GM18909 (cell line): ENCODE measurements around the gene EXOSC10.
"Not testable (repeated sequence)": the region's sequence is repeated elsewhere in the genome, so short reads cannot be mapped to it uniquely, and the experiment has no call there.

Source experiments
- ATAC-seq: cut with Tn5 transposase; IDR thresholded peaks from one replicate; pipeline ENCODE4 v1.9.1; 2021; ENCODE audit warnings: mild to moderate bottlenecking; ENCODE audit not compliant: unreplicated experiment, poor library complexity

The EXOSC10 gene

DNA sequence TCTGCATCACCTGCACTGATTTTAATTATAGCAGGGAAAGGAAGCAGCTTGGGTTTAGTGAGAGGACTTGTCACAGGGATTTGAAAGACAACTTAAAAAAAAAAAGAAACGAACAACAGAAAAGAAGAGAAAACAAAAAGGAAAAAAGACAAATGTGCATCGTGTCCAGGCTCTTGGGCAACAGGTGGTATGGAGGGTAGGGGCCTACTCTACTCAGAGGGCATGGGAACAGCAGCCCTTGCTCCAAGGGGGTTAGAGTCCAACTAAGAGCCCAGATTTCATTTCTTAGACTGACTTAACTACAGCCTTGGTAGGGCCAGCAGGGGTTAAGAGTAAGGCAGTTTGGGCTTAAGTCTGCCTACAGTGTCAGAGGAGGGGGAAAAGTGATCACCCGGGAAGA is 15.3 kb upstream of the EXOSC10 start:
- no peak for ATAC-seq

DNA sequence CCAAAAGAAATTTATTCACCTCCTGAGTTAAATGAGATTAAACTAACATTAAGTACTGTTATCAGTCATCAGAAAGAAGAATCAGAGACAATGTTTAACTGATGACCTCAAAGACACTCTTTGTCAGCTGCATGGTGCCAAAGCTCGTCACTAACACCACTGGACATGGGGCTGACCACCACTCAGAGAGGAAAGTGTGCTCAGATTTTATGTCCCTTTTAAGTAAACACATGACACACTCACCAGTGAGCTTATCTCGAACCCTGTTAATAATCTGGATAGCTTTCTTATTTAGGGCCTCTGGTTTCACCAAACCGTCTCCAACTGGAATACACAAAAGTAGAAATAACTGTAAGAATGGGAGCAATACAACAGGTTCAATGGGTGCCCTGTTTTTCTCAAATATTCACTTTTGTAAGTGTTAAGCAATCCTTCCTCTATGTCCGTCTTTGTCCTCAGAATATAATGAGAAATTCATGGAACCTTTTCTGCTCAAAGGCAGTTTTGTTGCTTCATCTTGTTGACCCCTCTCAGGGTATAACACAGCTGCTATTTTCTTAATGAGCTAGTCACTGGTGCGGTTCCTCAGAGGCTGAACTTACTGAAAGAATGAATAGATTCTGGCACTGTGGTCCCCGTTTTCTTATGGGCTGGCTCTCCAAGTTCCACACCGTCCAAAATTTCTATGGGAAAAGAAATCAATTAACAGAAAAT is 9.5 kb upstream of the EXOSC10 start:
- ATAC-seq = no peak

DNA sequence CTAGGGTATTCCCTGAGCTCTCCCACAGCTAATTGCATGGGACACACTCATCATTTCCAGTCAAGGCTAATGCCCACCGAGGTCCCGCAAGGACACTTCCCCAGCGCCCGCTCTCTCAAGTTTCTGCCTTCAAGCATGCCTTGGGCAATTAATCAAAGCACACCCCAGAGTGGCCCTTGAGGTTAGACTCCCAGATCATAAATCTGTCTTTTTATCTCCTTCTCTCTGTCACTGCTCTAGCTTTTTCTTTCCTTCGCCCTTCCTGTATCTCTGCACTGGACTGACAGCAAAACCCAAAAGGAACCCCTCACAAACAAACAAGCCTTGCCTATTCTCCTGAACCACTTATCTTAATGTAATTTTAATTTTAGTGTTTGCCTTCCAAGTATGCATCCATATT is 7.9 kb upstream of the EXOSC10 start:
- ATAC-seq = no peak

DNA sequence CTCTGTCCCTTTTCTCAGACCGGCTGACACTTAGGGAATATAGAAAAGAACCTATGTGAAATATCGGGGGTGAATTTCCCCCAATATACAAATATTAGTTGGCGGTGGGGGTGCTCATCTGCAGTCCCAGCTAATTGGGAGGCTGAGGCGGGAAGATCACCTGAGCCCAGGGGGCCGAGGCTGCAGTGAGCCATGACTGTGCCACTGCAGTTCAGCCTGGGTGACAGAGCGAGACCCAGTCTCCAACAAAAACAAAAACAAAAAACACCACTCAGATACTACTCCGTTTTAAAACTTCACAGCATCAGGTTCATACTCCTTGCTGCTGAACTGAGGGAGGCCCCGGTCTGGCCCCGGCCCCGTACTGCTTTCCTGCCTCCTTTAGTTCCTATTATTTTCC is 5.9 kb upstream of the EXOSC10 start:
- ATAC-seq = no peak

DNA sequence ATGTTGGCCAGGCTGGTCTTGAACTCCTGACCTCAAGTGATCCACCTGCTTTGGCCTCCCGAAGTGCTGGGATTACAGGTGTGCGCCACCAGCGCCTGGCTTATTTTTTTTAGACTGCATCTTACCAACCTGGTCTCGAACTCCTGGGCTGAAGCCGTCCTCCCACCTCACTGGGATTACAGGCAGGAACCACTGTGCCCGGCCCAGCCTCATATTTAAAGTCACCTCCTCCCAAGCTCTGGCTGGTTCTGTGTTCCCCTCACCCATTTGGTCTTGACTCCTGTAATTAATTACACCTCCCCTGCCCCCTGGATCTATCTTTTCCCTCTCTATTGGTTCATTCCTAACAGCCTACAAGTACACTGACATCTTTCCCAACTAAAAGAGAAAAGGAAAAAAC is 1.7 kb upstream of the EXOSC10 start:
- no peak for ATAC-seq

DNA sequence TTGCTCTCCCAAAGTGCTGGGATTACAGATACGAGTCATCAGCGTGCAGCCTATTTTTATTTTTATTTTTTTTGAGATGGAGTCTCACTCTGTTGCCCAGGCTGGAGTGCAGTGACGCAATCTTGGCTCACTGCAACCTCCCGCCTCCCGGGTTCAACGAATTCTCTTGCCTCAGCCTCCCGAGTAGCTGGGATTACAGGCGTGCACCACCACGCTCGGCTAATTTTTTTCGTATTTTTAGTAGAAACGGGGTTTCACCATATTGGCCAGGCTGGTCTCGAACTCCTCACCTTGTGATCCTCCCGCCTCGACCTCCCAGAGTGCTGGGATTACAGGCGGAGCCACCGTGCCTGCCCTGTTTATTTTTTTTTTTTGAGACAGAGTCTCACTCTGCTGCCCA is 1.1 kb upstream of the EXOSC10 start:
- not testable (repeated sequence) for ATAC-seq

DNA sequence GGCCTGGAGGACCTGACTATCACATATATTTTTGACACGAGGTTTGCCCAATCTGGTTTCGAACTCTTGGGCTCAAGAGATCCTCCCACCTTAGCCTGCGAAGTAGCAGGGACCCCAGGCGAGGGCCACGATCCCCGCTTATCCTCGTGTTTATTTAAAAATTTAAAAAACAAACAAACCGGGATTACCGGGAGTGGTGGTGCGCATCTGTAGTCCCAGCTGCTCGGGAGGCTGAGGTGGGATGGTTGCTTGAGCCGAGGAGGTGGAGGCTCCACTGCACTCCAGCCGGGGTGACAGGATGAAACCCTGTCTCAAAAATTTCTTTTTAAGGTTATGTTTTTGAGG is 452 bp upstream of the EXOSC10 start:
- ATAC-seq = no peak

DNA sequence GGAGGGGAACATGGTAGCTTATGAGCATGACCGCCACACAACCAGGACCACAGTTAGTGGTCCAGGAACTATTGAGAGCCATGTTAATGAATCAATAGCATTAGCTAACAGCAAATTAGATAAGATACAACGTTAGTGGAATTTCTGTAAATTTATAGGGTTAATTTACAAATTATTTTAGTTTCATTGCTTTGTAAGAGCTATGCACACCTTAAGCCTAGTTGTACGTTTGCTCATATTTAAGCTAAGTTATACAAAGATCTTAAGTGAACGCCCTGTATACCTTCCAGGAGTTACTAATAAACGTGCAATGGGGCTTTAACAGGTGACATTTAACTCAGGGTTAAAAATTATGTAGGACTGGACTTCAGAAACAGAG is 749 bp downstream of the EXOSC10 start:
- ATAC-seq = no peak

DNA sequence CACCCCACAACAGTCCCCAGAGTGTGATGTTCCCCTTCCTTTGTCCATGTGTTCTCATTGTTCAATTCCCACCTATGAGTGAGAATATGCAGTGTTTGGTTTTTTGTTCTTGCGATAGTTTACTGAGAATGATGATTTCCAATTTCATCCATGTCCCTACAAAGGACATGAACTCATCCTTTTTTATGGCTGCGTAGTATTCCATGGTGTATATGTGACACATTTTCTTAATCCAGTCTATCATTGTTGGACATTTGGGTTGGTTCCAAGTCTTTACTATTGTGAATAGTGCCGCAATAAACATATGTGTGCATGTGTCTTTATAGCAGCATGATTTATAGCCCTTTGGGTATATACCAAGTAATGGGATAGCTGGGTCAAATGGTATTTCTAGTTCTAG is 15.9 kb downstream of the EXOSC10 start:
- ATAC-seq = not testable (repeated sequence)

DNA sequence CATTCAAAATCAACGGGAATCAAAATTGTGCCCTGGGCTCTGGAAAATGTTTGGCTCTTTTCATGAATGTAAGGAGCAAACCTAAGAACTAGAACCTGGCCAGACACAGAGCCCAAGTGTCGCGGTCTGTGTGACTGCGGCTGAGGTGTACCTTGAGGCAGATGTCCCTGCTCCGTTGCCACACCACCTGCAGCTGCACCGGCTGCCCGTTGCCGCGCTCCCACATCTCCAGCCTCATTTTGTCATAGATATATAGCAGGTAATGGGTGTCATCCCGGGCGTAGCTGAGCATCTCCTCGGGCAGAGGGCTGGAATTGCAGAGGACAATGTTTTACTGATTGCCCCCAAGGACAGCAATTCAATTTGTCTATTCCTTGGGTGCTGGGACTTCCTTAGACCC is 18.7 kb downstream of the EXOSC10 start:
- no peak for ATAC-seq

DNA sequence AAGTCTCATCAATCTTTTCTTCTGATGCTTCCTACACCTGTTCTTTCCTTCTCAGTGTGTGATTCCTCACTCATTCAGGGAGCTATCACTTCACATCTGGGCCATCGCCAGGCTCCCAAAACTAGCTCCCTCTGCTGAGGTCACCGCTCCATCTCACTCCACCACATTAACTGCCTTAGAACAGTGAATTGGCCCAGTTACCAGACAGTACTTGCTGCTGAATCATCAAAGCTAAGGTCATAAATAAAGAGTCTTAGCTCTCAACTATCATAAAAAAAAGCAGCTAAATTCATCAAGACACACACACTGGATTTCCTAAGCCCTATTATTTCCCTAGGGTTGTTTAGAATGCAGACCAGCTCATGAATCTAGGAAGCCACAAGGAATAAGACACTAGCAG is 21.0 kb downstream of the EXOSC10 start:
- no peak for ATAC-seq

DNA sequence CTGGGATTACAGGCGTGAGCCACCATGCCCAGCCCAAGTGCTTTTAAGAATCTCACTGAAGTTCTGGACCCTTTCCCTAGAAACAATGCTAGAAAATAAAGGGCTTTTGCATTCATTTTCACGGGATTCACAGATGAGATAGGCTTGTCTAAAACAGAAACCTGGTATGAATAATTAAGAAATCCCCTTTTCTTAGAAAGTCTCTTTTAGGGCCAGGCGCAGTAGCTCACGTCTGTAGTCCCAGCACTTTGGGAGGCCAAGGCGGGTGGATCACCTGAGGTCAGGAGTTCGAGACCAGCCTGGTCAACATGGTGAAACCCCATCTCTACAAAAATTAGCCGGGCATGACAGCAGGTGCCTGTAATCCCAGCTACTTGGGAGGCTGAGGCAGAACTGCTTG is 26.3 kb downstream of the EXOSC10 start:
- not testable (repeated sequence) for ATAC-seq

DNA sequence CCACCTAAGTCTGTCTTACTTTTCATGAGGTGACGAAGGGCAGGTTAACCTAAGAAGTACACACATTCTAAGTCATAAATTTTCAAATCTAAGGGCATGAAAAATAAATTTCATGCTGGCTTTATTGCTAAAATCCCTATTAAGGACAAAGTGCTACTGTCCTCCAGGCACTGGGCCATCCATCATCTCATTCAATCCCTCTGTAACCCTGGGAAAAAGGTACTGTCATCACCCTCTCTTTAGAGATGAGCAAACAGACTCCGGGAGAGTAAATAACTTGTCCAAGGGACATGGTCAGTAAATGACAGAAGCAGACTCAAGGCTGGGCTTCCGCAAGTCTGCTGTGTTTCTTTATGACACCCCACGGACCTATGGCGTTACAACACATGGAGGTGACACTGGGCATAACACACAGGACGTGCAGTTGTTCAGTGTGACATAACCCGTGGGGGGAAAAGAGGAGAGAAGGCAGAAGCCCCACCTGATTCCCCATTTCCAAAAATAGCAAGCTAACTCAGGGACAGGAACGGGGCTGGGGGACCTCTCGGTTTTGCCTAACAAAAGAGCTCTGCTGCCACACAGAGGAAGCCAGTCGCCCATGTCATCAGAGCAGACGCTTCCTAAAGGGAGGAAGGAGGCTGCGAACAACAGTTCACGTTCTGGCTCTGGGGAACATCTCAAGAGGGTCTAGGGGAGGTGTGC is 27.3 kb downstream of the EXOSC10 start:
- no peak for ATAC-seq

DNA sequence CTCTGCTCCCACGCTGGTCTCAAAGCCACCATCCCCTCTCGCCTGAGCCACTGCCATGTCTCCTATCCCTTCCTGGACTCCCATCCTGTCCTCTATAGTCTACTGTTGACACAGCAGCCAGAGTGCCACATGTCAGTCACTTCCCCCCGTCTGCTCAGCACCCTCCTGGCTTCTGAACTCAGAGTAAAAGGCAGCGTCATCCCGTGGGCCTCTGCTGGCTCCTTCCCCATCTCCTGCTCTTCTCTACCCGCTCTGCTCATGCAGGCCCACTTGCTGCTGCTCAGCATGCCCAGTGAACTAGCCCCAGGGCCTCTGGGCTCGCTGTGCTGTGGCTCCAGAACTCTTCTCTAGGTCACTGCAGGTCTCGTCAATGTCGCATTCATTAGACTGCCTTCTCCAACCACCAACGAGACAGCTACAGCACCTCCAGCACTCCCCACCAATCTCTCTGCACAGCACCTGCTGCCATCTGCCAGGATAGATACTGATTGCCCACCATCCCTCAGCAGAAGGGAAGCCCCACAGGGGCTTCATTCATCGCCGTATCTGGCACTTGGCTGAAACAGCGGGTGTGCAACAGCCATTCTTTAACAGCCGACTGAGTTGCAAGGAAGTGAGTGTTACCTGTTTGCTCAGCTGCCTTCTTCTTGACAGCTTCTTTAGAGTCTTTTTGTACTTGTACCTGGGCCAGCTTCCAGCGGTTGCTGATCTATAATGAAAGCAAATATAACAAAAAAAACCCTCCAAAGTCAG is 28.0 kb downstream of the EXOSC10 start:
- no peak for ATAC-seq

DNA sequence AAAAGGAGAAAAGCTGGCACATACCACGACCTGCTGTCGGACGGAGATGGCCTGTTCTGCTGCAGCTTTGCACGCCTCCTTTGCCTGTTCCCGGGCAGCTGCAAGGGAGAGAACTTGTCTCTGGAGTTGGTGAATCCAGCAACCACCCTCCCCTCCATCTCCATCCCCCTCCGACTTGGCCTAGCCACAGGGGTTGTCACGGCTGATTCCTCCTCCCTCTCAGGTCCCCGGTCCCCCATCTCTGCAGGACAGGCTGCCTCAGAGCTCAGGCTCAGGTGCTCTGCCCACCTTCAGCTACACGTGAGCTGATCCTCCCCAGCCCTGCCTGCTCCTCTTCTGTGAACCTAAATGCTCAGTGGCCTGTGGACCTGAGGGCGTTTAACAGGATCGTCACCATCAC is 28.8 kb downstream of the EXOSC10 start:
- ATAC-seq = no peak

DNA sequence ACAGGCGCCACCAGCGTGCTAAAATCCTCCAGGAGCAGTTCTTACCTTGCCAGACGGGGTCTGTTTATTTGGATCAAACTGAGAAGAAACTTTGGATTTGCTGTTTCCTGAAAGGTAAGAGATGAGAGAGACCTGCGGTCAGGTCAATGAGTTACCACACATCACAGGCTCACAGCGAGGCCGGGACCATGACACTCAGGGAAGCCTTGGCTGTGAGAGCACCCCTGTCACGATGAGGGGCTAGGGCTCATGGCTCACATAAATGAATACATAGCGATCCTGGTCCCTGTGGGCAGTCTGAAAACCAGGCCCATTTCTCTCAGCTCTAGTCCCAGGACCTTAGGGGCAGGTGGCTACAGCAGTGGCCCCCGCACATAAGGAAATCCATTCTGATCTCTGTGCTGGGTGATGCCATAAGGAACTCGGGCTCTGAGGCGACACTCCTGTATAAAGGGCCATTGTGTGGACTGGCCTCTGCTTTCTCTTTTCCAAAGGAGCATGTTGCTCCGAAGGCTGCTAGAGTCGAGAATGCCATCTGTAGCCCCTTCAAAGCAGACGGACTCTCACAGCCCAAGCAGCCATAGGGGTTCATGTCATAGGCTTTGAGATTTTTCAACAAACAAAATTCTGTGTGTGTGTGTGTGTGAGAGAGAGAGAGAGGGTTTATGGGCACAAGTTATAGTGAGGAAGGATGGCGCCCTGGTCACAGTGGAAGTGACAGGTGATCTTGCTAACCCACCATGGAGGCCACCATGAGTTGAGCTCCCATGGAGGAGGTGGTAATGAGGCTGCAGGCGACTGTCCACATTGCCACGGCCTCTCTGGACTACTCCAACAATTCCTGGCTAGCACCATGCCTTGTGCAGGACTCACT is 30.8 kb downstream of the EXOSC10 start:
- no peak for ATAC-seq

DNA sequence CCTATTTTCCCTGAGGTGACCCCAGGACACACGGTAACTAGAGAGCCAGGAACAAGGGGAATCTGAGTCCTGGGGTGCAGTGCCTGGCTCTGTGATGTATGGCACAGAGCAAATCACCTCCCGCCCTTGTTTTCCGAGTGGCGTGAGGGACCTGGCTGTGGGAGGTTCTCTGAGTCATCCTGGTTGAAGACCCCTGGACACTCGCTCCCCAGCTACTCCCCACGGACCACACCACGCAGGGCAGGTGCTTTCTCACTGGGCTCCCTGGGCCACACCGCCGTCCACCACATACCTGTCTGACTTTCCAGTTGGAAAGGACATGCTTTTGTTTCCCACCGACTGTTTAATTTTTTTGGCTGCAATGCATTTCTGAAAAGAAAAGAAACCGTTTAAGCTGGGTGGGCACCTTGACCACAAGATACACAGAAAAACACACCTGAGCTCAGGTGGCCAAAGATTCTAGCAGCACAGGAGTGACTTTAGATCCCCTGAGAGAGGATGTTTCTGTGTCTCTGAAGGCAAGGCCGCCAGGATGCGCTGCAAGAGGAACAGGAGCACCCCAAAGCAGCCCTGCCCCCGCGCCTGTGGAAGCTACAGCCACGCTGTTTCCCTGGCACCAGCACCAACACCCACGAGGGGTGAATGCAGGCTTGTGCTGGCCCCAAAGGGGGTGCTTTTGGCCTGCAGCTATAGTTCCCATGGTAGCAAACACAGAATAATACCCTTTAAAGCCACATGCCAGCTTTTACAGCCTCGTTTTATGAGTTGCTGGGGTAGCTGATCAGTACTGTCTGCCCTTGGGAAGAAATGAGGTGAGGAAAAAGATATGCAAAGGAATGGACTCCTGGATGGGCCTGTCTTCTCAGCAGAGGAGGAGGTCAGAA is 31.7 kb downstream of the EXOSC10 start:
- no peak for ATAC-seq

DNA sequence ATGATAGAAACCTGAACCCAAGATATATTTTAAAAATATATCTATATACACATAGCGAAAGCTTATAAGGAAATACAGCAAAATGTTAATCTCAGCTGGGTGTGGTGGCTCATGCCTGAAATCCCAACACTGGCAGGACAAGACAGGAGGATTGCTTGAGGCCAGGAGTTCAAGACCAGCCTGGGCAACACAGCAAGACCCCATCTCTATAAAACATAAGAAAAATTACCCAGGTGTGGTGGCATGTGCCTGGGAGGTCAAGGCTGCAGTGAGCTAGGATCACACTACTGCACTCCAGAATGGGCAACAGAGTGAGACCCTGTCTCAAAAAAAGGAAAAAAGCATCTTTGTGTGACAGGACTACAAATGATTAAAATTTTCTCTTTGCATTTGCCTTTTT is 33.9 kb downstream of the EXOSC10 start:
- ATAC-seq = no peak

DNA sequence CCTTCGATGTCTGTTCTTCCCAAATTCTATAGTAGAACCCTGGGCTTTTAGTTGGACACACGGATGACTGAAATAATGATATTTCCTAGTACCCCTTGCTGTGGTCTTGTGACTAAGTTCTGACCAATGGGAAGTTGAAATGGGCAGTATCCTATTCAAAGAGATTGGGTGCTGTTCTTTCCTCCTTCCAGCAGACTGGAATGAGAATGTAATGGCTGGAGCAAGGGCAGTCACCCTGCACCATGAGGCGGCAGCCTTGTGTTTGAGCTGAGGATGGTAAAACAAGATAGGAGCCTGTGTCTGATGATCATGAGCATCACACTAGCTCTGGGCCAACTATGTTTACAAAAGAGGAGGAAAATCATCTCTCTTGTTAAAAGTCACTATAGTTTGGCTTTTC is 34.7 kb downstream of the EXOSC10 start:
- no peak for ATAC-seq
